OCI-LY3 (cell line): ENCODE measurements around the gene KIF1A.

Source experiments
- CTCF ChIP-seq: fragments of 200-600, 300-600 bp; sonication (generic); IDR thresholded peaks from 2 replicates; pipeline ENCODE4 v1.5.1; 2014; ENCODE audit warnings: antibody characterized with exemption, low read length, low read depth
- EZH2phosphoT487 ChIP-seq: fragments of 200-600 bp; shearing (Covaris generic); IDR thresholded peaks from 2 replicates; pipeline ENCODE4 v1.6.1; 2018; ENCODE audit warnings: antibody characterized with exemption, mixed run types, low read depth

- TF ChIP-seq CTCF (no peak), EZH2phosphoT487 (no peak)
Observed at GRCh38 chr2:240687741-240688552, 132.1 kb downstream of the KIF1A start.
